NCI-H187 treated with DMSO at 0.1 percent for 48 hours (cell line): ENCODE data around the gene NFYB.
"Not testable (repeated sequence)": the region's sequence is repeated elsewhere in the genome, so short reads cannot be mapped to it uniquely, and the experiment has no call there.

ENCODE experiments used
- DNase-seq: peaks from one replicate; lab custom pipeline; 2025; lab: John Stamatoyannopoulos, UW

NFYB gene

GRCh38 chr12:104114834-104115586 is 23.0 kb downstream of the NFYB start:
- DNase-seq = not testable (repeated sequence)

- no peak for DNase-seq
Observed at GRCh38 chr12:104109446-104110271, 28.4 kb downstream of the NFYB start.

- peak; percentile 28 for DNase-seq
Observed at GRCh38 chr12:104108755-104109445, 29.1 kb downstream of the NFYB start.

GRCh38 chr12:104106965-104107364 is 31.0 kb downstream of the NFYB start:
- DNase-seq = no peak

- DNase-seq = no peak
Observed at GRCh38 chr12:104105461-104105860, 32.5 kb downstream of the NFYB start.

GRCh38 chr12:104097954-104098353 is 40.1 kb downstream of the NFYB start:
- DNase-seq = no peak

GRCh38 chr12:104095289-104095688 is 42.7 kb downstream of the NFYB start:
- no peak for DNase-seq

GRCh38 chr12:104094284-104094683 is 43.7 kb downstream of the NFYB start:
- no peak for DNase-seq

GRCh38 chr12:104091136-104091535 is 46.9 kb downstream of the NFYB start:
- DNase-seq = no peak

- DNase-seq = no peak
Observed at GRCh38 chr12:104090685-104091084, 47.3 kb downstream of the NFYB start.

- DNase-seq = no peak
Observed at GRCh38 chr12:104083769-104084475, 54.1 kb downstream of the NFYB start.

GRCh38 chr12:104080764-104081163 is 57.2 kb downstream of the NFYB start:
- no peak for DNase-seq

GRCh38 chr12:104079024-104079423 is 59.0 kb downstream of the NFYB start:
- no peak for DNase-seq

- DNase-seq = no peak
Observed at GRCh38 chr12:104073699-104074098, 64.3 kb downstream of the NFYB start.

GRCh38 chr12:104072099-104072498 is 65.9 kb downstream of the NFYB start:
- DNase-seq = no peak
